Measurements from ENCODE around the gene TIMM23.

DNA sequence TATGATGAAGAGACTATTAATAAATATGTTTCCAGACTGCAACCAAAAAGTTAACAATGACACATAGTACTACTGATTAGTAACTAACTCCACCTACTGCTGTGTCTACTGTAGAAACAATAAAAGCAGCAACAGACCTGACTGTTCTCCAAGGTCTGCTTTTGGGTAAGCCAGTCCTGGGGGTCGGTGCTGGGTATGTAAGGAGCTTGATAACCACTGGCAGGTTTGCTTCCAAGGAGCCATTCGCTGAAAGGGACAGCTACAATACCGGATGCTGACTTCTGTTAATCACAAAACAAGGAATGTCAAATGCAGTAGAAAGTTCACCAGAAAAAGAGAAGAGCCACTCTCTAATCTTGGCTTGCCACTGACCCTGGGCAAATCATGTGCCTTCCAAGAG is 40.5 kb downstream of the TIMM23 start:
- TF ChIP-seq, protein P1, sequence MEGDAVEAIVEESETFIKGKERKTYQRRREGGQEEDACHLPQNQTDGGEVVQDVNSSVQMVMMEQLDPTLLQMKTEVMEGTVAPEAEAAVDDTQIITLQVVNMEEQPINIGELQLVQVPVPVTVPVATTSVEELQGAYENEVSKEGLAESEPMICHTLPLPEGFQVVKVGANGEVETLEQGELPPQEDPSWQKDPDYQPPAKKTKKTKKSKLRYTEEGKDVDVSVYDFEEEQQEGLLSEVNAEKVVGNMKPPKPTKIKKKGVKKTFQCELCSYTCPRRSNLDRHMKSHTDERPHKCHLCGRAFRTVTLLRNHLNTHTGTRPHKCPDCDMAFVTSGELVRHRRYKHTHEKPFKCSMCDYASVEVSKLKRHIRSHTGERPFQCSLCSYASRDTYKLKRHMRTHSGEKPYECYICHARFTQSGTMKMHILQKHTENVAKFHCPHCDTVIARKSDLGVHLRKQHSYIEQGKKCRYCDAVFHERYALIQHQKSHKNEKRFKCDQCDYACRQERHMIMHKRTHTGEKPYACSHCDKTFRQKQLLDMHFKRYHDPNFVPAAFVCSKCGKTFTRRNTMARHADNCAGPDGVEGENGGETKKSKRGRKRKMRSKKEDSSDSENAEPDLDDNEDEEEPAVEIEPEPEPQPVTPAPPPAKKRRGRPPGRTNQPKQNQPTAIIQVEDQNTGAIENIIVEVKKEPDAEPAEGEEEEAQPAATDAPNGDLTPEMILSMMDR (IDR thresholded peaks at IDR 0.05; ENCODE audit: insufficient read depth, low read depth, low read length), result no peak
- TF ChIP-seq EZH2 (IDR thresholded peaks at IDR 0.05; ENCODE audit: insufficient read depth, low read length), result no peak

All from astrocyte (in vitro differentiated cells and primary cell).